NCI-H128 (cell line): ENCODE measurements around the gene SRRT.
"Not testable (repeated sequence)": the region's sequence is repeated elsewhere in the genome, so short reads cannot be mapped to it uniquely, and the experiment has no call there.

Experiments used
- DNase-seq: peaks from one replicate; lab custom pipeline; 2025; ENCODE audit not compliant: unreplicated experiment; lab: John Stamatoyannopoulos, UW

SRRT gene

DNA sequence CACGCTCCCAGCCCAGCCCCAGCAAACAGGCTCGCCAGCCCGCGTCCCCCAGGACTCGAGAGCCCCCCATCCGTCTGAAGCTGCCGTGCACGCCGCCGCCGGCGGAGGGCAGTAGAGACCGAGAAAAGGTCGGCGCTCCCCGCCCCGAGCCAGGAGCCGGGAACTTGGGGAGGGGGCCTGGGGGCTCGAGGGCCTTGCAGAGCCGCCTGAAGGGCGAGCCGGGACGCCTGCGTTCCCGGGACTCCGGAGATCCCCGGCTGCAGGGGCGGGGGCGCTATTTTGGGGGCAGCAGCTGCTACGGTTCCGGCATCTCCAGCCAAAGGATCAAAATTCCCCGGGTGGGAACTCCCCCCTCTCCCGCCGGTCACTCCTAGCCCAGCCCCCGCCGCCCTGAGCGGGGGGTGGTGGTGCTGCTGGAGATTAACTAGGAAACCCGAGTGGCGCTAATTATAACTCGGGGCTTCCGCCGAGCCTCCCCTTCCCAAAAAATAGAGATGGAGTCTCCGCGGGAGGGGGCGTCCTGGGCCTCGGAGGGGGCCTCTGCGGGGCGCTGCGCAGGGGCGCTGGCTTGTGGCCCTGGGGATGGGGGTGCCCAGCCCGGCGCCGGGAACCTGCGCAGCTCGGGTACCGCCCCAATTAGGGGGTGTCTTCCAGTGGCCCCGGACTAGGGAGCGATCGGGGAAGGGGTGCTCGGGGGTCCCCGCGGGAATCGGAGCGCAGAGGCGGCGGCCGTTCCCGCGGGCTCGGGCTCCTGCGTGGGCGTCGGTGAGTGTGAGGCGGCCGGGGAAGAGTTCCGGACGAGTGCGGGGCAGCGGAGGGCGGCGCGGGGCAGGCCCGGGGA is 20.2 kb downstream of the SRRT start:
- no peak for DNase-seq

DNA sequence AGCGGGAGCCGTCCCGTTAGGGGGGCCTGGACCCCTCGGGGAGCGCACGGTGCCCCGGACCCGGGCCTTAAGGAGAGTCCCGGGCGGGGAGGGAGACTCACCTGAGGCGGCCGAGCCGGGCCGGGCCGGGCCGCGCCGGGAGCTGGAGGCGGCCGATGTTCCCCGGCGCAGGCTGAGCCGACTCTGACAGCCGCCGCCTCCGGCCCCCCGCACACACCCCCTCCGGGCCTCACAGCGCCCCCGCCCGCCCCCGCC is 20.7 kb downstream of the SRRT start, which contains the start of gene ACHE:
TSS of gene ACHE (minus strand) at position 188 of the 255 bp plus-strand sequence. CDS start 1,656 bp downstream, outside the sequence.
- no peak for DNase-seq

DNA sequence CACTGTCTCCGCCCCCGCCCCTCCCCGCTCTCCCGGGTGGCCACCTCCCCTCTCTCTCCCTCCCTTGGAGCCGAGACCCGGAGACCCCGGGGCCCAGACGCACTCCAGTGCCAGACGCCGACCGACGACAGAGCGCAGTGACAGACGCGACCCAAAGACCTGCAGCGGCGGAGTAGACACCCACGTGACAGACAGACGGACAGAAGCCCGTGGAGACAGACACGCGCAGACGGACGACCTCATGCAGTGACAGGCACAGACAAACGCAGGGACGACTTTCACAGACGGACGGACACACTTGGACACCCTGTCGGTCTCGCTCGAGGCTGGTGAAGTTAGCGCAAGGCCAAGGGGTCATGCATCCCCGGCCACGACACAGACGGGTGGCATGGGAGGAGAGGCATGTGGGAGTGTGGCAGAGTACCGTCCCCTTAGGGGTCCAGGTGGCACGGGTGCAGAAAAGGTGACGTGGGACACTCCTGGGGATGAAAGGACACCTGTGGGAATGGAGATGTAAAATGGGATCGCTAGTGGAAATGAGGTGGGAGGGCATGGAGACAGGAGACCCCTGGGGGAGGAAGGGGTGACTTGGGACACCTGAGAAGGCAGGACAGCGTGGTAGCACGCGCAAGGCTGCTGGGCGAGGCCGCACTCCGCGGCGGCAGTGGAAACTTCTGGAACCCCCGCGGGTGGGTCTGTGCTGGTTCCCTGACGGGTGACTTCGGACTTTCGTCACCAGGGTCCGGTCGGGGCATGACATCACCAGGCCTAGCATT is 21.2 kb downstream of the SRRT start:
- DNase-seq, result no peak

DNA sequence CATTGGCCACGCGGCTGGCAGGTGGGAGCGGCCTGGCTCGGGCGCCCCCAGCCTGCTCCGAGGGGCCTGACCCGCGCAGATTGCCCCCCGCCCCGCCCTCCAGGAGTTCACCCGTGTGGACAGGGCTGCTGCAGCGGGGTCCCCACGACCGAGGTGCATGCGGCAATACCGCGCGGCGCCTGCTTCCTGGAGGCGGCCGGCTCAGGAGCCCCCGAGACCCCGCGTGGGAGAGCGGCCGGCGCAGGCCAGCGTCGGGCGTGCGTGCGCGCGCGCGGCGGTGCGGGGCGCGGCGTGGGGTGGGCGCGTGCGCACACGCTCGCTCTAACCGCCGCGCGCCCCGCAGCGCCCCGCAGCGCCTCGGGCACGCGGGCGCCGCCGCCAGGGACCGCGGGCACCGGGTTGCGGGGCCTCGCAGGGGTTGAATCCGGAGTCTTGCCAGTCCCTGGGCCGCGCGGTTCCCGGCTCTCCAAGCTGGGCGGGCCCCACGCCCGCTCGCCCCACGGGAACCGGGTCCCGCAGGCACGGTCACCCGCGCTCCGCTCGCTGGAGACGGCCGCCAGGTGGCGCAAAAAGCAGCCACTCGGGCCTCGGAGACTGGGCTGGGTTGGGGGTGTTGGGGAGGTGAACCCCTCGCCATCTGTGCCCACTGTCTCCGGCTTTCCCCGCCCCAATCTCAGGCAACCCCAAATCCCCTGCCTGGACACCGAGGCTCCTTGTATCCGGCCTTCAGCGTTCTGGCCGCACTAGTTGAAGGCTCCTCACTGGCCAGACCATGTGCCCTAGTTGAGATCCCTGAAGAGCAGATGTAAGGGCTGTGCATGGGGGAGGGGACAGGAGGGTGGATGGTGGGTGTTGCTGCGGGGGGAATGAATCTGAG is 22.1 kb downstream of the SRRT start:
- no peak for DNase-seq

DNA sequence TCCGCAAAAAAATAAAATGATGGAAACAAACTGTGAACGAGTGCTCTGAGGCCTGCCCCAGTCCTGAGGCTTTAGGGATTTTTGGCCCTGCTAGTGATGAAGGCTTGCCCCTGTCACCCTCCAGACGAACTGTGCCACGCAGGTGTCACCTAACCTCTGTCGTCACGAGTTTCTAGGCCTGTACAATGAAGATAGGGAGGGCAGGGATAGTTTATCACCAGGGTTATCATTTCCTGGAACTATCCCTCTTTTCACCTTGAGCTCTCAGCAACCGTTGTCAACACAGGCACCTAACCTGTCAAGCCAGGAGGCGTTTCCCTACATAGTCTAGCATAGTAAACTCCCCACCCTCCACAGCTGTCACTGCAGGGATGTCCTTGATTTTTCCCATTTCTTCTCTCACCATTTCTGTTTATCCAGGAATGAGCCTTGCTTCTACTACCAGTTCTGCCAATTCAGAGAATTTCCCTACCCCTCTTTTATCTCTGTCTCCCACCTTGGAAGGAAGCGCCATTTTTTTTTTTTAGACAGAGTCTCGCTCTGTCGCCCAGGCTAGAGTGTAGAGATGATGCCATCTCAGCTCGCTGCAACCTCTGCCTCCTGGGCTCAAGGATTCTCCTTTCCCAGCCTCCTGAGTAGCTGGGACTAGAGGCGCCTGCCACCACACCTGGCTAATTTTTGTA is 23.0 kb downstream of the SRRT start:
- no peak for DNase-seq

DNA sequence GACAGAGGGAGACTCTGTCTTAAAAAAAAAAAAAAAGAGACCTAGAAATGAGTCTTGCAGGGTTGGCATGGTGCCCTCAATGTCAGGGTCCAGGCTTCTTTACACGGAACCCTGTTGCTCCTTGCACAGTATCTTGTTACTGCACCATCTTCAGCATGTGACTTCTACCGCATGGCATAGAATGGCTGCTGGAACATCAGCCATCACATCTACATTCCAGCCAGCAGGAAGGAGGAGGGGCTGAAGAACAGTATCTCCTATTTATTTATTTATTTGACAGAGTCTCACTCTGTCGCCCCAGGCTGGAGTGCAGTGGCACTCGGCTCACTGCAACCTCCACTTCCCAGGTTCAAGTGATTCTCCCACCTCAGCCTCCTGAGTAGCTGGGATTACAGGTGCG is 24.5 kb downstream of the SRRT start:
- DNase-seq, result no peak

DNA sequence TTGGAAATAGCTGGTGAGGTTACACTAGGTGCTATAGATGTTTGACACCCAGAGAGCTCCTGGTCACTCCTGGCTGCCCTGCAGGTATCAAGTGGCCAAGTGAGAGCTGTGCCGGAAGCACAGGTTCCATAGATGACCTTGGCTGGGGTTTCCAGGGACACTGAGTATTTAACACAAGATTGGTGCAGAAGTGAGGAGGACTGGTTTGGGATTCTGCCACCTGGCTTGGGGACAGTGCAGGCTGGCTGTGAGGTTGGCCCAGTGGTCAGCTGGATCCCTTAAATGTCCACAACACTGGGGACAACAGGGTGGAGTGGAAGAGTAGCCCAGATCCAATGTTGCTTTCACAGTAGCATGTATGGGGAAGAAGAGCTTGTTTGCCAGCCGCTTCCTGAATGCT is 26.1 kb downstream of the SRRT start:
- no peak for DNase-seq

DNA sequence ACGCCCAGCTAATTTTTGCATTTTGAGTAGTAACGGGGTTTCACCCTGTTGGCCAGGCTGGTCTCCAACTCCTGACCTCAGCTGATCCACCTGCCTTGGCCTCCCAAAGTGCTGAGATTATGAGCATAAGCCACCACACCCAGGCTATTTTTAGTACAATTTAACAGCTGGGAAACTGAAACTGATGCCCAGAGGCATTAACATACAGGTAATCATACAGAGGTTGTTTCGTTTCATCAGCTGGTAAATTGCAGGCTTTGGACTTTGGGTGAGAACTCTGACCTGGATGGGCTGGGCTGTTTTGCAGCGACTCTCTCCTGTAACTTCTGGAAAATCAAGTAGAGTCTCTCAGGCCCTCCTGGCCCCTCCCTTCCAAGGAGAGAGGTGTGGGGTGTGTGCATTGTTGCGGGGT is 27.0 kb downstream of the SRRT start:
- DNase-seq, result no peak

DNA sequence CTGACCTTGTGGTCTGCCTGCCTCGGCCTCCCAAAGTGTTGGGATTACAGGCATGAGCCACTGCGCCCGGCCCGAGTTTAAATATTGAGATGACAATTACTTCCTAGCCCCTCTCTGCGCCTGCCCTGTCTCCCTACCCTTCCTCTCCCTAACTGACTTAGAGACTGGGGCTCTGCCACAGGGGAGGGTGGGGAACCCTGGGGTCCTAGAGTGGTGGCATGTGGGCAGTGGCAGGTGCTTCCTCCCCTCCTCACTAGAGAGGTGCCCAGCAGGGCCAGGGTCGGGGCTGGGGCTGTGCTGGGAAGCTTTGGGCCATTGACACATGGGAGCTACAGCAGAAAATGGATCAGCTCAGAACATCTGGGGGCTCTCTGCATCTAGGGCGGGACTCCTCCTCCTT is 27.7 kb downstream of the SRRT start:
- DNase-seq, result no peak

DNA sequence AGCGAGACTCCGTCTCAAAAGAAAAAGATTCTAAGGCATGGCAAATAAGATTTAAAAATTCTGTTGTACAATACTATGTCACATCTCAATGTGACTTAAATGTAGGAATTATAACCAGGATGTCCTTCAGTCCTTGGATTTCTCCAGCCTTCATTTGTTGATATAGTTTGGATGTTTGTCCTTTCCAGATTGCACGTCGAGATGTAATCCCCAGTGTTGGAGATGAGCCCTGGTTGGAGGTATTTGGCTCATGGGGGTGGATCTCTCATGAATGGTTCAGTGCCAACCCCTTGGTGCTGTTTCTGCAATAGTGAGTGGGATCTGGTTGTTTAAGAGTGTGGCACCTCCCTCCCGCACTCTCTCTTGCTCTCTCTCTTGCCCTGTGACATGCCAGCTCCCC is 33.6 kb downstream of the SRRT start:
- no peak for DNase-seq

DNA sequence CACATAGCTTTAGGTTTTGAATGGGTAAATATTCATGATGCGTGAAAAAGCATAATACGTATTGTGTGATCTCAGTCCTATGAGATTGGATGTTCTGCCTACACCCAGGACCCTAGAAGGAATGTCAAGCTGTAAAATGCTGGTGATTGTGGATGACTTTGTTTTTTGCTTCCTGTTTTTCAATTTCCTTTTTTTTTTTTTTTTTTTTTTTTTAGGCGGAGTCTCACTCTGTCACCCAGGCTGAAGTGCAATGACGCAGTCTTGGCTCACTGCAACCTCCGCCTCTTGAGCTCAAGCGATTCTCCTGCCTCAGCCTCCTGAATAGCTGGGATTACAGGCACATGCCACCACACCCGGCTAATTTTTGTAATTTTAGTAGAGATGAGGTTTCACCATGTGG is 35.5 kb downstream of the SRRT start:
- not testable (repeated sequence) for DNase-seq

DNA sequence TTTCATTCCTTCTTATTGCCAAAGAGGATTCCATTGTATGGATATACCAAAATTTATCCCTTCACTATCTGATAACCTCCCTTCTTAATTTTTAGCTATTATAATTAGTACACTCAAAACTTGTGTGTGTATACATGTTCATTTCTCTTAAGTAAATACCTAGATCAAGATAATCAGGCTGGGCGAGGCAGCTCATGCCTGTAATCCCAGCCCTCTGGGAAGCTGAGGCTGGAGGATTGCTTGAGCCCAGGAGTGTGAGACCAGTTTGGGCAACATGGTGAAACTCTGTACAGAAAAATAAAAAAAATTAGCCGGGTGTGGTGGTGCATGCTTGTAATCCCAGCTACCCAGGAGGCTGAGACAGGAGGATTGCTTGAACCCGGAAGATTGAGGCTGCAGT is 36.6 kb downstream of the SRRT start:
- no peak for DNase-seq

DNA sequence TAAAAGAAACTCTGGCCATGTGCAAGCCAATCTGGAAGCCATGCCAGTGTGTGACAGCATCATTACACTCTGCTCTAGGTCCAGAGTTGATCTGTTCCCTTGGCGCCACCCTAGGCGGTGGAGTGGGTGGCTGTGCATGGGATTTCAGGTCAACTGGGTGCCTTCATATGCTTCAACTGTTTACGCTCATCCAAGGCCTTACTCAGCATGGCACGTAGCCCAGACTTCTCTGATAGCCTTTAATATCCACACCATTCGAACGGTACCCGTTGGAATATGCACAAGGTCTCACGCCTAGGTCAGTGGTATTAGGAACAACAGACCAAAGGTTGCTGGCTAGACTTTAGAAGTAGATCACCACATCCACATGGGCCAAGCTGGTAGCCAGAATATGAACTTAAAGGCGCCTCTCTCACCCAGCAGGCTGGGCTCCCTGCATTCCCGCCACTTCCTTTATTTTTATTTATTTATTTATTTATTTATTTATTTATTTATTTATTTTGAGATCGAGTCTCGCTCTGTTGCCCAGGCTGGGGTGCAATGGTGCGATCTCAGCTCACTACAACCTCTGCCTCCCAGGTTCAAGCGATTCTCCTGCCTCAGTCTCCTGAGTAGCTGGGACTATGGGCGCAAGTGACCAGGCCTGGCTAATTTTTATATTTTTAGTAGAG is 39.4 kb downstream of the SRRT start:
- no peak for DNase-seq

DNA sequence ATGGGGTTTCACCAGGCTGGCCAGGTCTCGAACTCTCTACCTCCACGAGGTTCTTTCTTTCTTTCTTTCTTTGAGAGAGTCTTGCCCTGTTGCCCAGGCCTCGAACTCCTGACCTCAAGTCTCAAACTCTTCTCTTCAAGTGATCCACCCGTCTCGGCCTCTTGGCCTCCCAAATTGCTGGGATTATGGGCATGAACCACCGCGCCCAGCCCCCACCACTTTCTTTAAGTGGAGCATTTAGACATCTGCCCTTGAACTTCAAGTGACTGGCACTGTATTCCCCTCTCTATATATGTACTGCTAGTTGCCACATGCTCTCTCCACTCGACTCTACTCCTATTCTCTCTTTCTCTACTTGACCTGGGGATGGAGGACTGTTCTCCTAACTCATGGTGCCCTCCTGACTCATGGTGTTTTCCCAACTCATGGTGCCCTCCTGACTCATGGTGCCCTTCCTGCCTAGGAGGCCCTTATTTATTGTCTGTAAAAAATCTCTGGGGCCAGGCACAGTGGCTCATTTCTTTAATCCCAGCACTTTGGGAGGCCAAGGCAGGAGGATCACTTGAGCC is 40.1 kb downstream of the SRRT start:
- DNase-seq, result no peak

DNA sequence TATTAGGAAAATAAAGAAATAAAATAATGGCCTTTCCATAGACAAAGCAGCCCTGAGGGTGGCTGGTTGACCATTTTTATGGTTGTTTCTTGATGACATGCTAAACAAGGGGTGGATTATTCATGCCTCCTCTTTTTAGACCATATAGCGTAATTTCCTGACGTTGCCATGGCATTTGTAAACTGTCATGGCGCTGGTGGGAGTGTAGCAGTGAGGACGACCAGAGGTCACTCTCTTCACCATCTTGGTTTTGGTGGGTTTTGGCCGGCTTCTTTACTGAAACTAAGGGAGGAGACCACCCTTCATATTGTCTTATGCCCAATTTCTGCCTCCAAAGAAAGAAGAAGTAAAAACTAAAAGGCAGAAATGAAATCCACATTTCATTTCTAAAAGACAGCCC is 44.4 kb downstream of the SRRT start:
- not testable (repeated sequence) for DNase-seq

DNA sequence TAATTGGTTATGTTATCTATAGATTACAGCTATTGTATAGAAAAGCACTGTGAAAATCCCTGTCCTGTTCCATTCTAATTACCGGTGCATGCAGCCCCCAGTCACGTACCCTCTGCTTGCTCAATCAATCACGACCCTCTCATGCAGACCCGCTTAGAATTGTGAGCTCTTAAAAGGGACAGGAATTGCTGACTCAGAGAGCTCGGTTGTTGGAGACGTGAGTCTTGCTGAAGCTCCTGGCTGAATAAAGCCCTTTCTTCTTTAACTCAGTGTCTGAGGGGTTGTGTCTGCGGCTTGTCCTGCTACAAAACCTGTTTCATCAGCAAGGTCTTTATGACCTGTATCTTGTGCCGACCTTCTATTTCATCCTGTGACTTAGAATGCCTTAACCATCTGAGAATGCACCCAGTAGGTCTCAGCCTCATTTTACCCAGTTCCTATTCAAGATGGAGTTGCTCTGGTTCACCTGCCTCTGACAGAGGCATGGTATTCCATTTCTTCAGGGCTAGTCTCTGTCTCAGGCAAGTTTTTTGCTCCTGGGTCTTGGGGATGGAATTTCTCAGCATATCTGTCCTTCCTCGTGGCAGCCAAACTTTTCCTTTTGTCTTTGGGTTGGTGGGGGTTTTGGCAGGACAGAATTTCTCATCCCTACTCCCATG is 45.0 kb downstream of the SRRT start:
- not testable (repeated sequence) for DNase-seq

DNA sequence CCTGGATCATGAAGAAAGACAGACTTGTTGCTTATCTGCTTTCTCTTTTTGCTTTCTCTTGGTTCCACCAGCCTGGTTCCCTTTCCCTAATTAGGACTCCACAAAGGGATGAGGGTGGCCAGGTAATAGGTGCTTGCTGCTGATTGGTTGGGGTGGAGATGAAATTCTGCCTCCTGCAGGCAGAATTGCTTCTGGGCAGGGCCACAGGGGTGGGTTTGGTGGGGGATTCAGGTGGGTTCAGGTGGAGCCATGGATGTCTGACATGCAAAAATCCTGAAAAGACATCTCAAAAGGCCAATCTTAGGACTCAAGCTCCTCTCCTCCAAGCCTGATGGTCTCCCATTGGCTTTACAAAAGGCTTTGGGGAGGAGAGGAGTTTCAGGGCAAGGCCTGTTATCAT is 46.1 kb downstream of the SRRT start:
- DNase-seq, result no peak

DNA sequence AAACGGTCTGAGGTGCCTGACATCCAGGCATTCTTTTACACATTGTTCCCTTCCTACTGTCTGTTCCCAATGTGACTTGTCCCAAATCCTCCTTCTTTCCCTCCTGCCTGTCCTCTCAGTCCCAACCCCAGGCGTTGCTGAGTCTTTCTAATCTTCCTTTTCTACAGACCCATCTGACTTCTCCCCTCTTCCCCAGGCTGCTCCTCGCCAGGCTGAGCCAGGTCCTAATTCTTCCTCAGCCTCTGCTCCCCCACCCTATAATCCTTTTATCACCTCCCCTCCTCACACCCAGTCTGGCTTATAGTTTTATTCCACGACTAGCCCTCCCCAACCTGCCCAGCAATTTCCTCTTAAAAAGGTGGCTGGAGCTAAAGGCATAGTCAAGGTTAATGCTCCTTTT is 48.7 kb downstream of the SRRT start:
- DNase-seq, result not testable (repeated sequence)

DNA sequence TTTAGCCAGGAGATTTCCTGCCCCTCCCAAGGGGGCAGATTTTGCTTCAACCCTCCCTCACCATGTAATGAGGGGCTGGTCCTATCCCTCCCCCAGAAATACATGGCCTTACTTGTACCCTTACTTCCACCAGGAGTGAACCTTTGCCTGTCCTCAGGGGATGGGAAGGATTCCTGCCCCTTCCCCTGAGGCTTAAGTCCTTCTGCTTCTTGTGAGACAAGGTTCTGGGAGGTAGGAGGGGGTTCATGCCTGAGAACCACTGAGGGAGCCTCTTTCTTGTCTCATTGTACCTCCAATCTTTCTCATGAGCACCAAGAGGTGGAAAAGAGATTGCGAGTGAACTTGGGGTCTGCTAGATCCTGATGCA is 54.9 kb downstream of the SRRT start:
- no peak for DNase-seq

DNA sequence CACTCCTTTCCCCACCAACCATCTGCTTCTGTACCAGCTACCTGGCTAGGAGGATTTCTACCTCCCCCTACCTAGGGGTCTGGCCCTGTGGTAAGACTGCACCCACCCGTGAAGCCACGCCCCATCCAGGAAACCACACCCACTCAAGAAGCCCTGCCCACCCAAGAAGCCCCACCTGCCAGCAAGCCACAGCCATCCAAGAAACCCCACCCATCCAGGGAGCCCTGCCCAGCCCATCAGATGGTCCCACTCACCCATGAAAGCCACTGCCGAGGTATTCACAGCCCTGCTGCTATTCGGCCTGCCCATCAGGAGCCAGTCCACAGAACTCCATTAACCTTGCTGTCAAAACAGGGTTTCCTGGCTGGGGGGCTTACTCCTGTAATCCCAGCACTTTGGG is 58.8 kb downstream of the SRRT start:
- DNase-seq, result no peak
